HG03558 (cell line): ENCODE measurements around the gene PLA2G2A.
"Not testable (repeated sequence)": the region's sequence is repeated elsewhere in the genome, so short reads cannot be mapped to it uniquely, and the experiment has no call there.

Source experiments
- ATAC-seq: cut with Tn5 transposase; IDR thresholded peaks from one replicate; pipeline ENCODE4 v1.9.1; 2021; ENCODE audit warnings: moderate number of reproducible peaks; ENCODE audit not compliant: unreplicated experiment; ENCODE audit errors: extremely low read depth

Gene PLA2G2A, protein sequence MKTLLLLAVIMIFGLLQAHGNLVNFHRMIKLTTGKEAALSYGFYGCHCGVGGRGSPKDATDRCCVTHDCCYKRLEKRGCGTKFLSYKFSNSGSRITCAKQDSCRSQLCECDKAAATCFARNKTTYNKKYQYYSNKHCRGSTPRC

GRCh38 chr1:19979494-19979977 lies at the start of gene PLA2G2A:
PLA2G2A (minus strand) TSS chr1:19979618; CDS start chr1:19978773, 845 bp downstream.
- ATAC-seq: no peak

GRCh38 chr1:20028726-20029125 lies 49.3 kb upstream of the PLA2G2A start:
- ATAC-seq: no peak

GRCh38 chr1:20028125-20028524 lies 48.7 kb upstream of the PLA2G2A start:
- ATAC-seq: no peak

DNA sequence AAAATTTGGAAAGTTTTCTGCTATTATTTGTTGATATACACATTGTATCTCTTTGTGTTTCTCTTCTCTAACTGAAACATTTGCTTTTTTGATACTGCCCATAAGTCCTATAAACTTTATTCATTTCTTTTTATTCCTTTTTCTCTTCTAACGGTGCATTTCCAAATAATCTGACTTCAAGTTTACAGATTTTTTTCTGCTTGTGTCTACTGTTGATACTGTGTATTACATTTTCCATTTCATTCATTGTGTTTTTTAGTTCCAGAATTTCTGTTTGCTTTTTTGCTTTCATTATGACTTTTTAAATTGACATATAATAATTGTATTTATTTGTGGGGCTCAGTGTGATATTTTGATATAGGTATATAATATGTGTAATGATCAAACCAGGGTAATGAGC lies 38.3 kb upstream of the PLA2G2A start:
- ATAC-seq: no peak

- no peak for ATAC-seq
These were observed 34.7 kb upstream of the PLA2G2A start for GRCh38 chr1:20014153-20014552.

GRCh38 chr1:20010016-20010415 lies 30.6 kb upstream of the PLA2G2A start:
- ATAC-seq: no peak

- no peak for ATAC-seq
These were observed 29.8 kb upstream of the PLA2G2A start for GRCh38 chr1:20009212-20009611.

- no peak for ATAC-seq
These were observed 29.0 kb upstream of the PLA2G2A start for GRCh38 chr1:20008391-20008841.

DNA sequence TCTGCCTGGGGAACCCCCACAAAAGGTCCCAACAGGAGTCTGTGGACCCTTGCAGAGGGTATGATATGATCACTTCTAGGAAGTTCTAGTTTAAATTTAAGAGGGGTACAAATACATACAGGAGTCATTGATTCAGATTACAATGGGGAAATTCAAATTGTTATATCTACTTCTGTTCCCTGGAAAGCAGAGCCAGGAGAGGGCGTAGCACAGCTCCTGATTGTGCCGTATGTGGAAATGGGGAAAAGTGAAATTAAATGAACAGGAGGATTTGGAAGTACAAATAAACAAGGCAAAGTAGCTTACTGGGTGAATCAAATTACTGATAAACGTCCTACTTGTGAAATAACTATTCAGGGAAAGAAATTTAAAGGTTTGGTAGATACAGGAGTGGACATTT lies 19.4 kb upstream of the PLA2G2A start:
- ATAC-seq: not testable (repeated sequence)

DNA sequence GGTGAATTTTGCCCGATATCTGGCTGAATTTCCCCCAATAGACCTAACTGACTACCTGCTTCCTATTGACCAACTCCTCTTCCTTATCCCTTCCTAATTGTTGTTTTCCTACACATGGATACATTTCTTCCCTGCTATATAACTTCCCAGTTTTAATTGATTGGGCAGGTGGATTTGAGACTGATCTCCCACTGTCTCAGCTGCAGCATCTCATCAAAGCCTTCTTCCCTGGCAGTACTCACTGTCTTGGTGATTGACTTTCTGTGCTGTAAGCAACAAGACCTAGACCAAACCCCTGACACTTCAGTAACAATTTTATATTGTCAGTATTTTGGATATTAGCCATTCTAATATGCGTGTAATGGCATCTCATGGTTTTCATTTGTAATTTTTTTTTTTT lies 11.3 kb upstream of the PLA2G2A start:
- no peak for ATAC-seq

DNA sequence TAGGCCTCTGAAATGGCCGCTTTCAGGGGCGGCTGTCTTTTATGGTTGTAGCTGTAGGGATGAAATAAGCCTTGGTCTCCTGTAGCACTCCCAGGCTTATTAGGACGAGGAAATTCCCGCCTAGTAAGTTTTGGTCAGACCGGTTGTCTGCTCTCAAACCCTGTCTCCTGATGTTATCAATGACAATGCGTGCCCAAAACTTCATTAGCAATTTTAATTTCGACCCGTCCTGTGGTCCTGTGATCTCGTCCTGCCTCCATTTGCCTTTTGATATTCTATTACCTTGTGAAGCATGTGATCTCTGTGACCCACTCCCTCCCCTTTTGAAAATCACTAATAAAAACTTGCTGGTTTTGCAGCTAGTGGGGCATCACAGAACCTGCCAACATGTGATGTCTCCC lies 10.8 kb upstream of the PLA2G2A start:
- not testable (repeated sequence) for ATAC-seq

DNA sequence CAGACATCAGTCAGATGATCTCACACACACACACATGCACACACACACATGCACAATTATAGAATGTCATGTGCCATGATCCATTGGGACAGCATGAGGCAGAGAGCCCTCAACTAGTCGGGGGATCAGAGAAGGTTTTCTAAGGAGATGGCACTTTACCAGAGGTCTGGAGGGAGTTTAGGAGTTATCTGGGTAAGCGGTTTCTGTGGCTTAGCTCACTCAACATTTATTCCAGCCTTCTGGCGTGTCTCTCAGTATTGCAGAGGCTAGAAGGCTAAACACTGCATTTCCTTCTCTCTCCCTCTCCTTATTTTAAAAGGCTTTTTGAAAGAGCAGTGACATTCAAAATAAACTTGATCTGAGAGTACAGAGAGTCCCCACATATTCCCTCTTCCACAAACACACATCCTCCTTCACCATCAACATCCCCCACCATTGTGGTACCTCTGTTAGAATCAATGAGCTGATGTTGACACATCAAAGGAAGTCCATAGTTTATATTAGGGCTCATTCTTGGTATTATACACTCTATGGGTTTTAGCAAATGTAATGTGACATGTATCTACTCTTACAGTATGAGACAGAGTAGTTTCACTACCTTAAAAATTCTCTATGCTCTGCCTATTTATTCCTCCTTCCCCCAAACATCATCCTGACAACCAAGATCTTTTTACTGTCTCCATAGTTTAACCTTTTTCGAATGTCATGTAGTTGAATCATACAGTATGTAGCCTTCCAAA lies 9.0 kb upstream of the PLA2G2A start:
- ATAC-seq: no peak

DNA sequence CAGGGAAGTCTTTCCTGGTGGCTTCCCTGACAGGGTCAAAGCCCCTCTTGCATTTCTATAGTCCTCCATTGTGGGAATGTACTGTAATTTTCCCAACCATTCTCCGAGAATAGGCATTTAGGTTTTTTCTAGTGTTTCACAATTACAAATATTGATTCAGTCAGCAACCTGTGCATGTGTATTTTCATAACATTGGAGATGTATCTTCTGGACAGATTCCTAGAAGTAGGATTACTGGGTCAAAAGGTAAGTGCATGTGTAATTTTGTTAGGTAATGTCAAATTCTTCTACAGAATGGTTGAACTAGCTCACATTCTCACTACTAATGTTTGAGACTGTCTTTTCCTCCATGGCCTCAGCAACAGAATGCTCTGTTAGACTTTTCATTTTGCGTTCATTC lies 8.3 kb upstream of the PLA2G2A start:
- no peak for ATAC-seq

DNA sequence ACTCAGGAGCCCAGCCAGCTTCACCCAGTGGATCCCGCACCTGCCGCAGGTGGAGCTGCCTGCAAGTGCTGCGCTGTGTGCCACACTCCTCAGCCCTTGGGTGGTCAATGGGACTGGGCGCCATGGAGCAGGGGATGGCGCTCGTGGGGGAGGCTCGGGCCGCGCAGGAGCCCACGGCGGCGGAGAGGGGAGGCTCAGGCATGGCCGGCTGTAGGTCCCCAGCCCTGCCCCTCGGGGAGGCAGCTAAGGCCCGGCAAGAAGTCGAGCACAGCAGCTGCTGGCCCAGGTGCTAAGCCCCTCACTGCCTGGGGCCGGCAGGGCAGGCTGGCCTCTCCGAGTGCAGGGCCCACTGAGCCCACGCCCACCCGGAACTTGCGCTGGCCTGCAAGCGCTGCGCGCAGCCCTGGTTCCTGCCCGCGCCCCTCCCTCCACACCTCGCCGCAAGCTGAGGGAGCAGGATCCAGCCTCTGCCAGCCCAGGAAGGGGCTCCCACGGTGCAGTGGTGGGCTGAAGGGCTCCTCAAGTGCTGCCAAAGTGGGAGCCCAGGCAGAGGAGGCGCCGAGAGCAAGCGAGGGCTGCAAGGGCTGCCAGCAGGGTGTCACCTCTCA lies 5.1 kb upstream of the PLA2G2A start:
- ATAC-seq: not testable (repeated sequence)

DNA sequence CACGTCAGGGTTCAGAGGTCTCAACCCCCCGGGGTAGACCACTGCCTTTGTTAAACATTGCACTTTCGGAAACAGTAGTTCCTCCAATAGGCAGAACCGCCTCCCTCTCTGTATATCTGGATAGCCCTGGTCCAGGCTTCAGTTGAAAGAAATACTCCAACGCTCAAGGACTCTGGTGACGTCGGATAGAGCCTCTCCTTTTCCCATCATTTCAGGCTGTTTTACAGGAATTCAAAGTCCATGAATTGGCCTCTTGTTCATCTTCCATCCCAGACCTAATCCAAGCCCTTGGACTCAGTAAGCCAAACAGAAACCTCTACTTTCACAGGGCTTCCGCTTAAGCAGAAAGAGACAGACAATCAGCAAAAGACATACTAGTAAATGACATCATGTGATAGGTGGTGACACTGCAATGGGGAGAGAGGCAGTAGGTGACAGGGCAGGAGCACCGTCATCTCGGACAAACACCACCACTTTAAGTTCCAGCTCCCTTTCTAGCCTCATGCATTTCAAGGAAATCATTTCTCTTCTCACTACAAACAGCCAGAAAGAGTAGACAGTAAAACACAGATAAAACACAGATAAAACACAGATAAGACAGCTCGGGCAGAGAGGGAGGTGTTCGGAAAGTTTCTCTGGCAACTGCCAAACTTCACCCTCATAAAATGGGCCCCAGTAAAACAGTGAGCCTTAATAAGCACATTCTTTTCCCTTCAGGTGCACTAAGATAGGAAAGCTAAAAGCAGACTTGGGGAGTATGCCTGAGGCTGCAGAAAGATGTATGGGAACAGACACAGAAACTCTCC lies 2.3 kb upstream of the PLA2G2A start:
- ATAC-seq: no peak

DNA sequence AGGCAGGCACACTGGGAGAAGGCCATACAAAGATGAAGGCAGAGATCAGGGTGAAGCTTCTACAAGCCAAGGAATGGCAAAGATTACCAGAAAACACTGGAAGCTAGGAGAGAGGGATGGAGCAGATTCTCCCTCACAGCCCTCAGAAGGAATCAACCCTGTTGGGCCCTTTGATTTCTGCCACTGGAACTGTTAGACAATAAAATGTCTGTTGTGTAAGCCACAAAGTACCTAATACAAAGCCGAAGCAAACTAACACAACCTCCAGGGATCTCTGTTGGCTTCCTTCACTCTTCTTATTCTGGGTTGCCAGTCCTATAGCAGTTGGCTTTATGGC lies 1.7 kb upstream of the PLA2G2A start:
- no peak for ATAC-seq

GRCh38 chr1:19980314-19980713 lies 896 bp upstream of the PLA2G2A start:
- ATAC-seq: no peak

- ATAC-seq: no peak
These were observed 1.3 kb downstream of the PLA2G2A start for GRCh38 chr1:19978143-19978542.

- no peak for ATAC-seq
These were observed 3.0 kb downstream of the PLA2G2A start for GRCh38 chr1:19976317-19977003.
